GM18873 (cell line): ENCODE data around the gene HECW1.
A peak's percentile ranks its signal among the peaks of the same experiment; 100 is the strongest.
"Not testable (repeated sequence)": the region's sequence is repeated elsewhere in the genome, so short reads cannot be mapped to it uniquely, and the experiment has no call there.

Source experiments
- ATAC-seq: cut with Tn5 transposase; IDR thresholded peaks from one replicate; pipeline ENCODE4 v1.9.1; 2021; ENCODE audit warnings: mild to moderate bottlenecking, moderate library complexity, moderate number of reproducible peaks; ENCODE audit not compliant: unreplicated experiment, low FRiP score

HECW1 gene

DNA sequence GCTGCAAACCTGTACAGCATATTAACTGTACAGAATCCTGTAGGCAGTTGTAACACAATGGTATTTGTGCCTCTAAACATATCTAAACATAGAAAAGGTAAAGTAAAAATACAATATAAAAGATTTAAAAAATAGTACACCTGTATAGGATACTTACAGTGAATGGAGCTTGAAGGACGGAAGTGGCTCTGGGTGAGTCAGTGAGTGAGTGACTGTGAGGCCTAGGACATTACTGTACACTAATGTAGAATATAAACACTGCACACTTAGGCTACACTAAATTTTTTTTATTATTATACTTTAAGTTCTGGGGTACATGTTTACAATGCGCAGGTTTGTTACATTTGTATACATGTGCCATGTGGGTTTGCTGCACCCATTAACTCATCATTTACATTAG, 373.1 kb downstream of the HECW1 start:
- no peak for ATAC-seq

DNA sequence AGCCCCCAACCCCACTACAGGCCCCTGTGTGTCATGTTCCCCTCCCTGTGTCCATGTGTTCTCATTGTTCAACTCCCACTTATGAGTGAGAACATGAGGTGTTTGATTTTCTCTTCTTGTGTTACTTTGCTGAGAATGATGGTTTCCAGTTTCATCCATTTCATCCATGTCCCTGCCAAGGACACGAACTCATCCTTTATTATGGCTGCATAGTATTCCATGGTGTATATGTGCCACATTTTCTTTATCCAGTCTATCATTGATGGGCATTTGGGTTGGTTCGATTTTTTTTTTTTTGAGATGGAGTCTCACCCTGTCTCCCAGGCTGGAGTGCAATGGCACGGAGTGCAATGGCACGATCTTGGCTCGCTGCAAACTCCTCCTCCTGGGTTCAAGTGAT, 373.6 kb downstream of the HECW1 start:
- not testable (repeated sequence) for ATAC-seq

DNA sequence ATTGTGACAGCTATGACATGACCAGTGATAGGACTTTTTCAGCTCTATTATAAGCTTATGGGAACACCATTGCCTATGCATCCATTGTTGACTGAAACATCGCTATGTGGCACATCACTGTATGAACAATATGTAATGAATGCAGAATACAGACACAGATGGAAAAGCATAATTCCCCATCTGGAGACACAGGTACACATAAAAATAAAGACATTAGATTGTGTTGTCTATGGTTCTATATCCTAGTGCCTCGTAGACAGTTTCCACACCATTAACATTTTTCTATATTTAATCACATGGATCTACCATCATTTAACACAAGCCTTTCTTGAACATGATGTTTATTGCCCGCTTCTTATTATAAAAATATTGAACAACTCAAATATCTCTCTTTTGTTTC, 374.2 kb downstream of the HECW1 start:
- no peak for ATAC-seq

DNA sequence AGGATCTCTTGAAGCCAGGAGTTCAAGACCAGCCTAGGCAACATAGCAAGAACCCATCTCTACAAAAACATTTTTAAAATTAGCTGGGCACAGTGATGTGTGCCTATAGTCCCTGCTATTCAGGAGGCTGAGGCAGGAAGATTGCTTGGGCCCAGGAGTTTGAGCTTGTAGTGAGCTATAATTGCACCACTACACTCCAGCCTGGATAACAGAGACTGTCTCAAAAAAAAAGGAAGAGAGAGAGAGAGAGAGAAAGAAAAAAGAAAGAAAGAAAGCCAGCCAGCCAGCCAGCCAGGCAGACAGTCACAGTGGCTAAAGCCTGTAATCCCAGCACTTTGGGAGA, 375.3 kb downstream of the HECW1 start:
- no peak for ATAC-seq

DNA sequence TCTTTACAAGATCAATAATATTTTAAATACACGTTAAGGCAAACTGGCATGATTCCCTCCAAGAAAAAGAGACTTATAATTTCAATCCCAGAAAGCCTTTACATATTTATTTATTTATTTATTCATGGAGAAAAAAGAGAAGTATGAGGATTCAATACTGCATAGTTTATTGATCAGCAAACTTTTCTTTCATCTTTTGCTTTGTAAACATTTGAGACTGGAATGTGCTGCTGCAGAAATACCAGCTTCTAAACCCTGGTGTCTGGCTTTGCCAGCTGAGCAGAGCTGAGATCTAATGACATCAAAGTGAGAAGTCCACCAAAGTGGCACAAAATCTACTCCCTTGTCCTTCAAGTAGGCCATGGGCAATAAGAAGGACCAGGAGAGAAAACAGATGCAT, 376.8 kb downstream of the HECW1 start:
- ATAC-seq = no peak

DNA sequence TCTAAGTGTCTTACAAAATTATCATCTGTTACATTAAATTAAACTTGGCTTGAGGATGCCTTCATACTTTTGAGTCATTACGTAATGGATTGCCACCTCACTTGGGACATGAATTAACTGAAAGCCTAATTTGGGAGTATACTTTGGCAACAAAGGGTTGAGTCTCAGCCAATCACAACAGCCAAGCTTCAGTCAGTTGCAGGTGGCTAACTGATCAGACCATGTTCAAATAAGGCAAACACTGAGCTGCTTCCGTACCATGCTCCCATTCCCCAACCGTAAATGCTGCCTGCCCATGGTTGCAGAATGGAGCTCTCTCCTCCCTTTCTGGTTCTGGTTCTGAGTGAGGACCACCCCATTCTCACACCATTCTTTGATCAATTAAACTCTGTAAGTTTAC, 377.6 kb downstream of the HECW1 start:
- ATAC-seq = no peak

DNA sequence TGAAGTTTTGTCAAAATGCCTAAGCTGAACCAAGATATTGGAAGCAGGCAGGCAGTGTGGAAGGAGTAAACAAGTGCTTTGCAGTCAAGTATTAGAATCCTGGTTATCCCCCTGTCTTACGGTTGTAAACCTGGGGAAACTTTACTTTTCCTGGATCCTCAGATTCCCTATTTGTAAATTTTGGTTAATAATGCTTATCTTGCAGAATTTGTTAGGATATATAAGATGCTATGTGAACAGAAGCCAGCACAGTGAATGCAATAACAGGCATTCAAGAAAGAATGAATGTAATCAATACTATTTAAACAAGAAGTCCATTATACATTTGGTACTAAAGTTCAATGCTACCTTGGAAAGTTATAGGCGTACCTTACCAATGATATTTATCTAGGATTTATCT, 378.7 kb downstream of the HECW1 start:
- no peak for ATAC-seq

DNA sequence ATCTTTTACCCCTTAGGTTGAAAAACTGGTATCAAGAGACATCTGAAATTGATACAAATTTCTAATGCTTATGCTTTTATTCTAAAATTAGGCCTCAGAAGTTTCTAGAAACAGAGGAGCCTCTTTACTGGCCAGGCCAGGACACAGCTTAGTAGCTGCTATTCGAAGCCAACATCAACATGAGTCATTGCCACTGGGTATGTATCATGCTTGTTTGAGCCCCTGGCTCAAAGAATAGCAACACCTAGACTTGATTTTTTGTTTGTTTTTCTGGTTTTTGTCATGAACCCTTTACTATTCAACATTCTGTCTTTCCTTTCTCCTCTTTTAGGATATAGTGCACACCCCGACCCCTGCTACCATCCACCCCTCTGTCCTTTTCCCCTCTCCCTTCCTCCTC, 379.5 kb downstream of the HECW1 start:
- ATAC-seq = no peak

DNA sequence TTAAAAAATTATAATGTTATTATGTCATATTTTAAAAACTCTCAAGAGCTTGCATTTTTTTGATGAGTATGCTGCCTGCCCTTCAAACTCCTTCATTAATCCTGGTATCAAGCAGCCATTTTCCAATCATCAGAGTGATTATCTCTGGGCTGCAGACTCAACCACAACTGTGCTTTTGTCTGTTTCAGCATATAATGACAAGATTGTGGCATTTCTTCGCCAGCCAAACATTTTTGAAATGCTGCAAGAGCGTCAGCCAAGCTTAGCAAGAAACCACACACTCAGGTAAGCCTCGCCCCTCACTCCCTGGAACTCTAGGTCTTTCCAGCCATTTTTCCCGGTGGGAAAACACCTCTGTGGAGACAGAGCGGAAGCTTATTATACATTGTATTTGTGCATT, 380.4 kb downstream of the HECW1 start:
- ATAC-seq = no peak

DNA sequence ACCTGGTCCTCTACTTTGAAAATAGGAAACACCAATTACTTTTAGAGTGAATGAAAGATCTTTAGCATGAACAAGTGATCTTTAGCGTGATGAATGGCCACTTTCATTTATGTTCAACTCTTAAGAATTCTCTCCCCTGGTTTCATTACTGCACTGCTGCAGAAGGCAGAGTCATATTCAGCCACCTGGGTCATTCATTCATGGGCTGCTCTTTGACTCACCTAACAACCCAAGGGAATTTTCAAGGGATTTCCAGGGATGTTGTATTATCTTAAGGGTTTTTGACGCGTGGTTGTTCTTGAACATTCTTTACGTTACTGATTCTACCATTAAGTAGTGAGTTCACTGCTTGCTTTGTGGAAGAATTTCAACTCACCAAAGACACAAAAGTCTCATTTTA, 383.1 kb downstream of the HECW1 start:
- ATAC-seq = peak; percentile 67

DNA sequence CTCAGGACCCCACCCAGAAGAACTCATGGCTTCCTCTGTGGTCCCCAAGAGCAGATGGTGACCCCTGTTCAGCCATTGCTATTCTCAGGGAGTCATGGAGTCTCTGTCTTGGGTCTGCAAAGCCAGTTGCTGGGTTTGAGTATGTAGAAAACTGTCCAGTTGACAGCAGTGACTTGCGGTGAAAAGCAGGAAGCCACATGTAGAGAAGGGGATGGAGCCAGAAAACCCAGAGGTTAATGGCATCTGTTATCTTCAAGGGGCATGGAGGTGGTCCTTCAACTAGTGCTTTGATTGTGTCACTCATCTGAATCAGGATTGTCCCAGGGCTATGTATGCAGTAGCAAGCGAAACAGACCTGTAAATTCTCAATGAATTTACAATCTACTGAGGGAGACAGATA, 384.1 kb downstream of the HECW1 start:
- no peak for ATAC-seq

DNA sequence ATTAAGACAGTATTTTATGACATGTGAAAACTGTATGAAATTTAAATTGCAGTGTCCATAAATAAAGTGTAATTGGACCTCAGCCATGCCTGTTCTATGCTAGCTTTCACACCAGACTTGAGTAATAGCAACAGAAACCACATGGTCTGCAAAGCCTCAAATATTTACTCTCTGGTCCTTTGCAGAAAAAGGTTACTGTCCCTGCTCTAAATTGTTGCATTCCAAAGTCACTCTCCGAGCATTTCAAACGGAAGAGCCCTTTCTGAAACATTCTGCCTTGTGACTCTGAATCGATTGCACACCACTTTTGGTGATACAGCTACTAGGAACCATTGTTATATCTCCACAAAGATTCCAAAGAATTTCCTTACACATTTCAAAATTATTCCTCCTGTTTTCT, 389.4 kb downstream of the HECW1 start:
- ATAC-seq = no peak

DNA sequence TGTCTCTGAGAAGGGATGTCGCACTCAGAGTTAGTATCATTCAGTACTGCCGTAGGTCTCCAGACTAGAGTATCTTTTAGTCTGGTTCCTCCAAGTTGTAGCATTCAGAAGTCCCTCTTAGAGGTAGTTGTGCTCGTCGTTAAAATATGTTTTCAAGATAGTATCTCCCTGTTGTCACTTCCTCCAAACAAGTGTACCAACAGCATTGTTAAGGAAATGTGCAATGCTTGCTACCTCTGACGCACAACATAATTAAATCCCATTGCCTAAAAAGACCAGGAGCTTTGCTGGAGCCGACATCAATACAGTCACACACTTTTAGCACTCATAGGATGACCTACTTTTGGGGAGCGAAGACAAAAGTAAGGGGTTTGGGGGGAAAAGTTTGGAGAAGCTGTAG, 390.5 kb downstream of the HECW1 start:
- ATAC-seq = no peak

DNA sequence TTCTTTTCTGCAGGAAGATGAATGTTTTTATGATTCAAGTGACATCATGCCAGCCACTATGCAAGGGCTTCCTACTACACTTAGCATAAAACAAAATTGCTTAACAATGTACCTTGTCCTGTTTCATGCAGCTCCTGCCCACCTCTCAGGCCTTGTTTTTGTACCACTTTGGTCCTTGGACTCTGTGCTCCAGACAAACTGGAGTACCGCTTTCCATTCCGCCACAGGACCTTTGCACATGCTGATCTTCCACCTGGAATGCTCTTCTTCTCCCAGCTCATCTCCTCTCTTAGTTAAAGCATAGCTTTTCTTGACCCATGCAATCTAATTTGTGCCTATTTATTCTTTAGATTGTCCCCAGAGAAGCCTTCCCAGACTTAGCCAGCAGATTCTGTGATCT, 393.0 kb downstream of the HECW1 start:
- no peak for ATAC-seq

DNA sequence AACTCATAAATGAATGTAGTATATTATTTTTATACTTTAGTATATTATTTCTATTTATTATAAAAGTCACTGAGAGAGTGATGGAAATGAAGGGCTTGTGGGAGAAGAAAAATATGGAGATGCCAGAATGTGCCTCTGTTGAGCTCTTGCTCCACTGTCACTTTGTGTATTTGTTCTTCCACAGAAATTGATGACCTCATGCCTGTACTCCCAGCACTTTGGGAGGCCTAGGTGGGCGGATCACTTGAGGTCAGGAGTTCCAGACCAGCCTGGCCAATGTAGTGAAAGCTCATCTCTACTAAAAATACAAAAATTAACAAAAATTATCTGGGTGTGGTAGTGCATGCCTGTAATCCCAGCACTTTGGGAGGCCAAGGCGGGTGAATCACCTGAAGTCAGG, 394.0 kb downstream of the HECW1 start:
- no peak for ATAC-seq

DNA sequence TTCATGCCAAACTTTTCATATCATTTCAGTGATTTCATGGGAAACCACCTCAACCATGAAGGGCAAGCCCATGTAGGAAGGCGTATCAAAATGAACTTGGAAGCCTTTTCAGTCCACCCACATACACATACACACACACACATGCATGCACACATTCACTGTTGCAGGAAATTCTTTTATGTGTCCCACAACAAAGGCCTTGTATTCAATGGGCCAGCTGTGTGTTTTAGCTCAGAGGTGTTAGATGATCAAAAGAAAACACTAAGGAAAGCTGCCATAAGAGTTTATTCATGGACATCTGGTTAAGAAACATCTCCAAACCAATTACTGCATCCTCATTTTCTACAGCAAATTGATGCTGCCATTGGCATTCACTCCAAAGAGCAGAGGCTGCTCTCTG, 396.0 kb downstream of the HECW1 start:
- no peak for ATAC-seq

DNA sequence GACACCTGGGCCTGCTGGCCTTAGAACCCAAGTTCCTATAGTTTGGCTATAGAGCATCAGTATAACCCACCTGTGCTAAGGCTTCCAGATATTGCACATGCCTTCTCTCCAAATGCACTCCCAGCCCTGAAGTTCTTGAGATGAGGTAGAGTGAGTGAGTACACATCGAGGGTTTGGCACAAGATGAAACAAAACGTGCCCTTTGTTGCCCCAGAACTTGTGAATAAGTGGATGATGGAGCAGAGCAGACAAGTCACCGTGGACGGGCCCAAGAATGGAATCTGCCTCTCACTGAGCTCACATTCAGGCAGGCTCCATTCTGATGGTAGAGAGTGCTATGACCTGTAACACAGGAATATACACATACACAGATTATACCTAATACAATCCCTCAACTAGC, 397.5 kb downstream of the HECW1 start:
- no peak for ATAC-seq

DNA sequence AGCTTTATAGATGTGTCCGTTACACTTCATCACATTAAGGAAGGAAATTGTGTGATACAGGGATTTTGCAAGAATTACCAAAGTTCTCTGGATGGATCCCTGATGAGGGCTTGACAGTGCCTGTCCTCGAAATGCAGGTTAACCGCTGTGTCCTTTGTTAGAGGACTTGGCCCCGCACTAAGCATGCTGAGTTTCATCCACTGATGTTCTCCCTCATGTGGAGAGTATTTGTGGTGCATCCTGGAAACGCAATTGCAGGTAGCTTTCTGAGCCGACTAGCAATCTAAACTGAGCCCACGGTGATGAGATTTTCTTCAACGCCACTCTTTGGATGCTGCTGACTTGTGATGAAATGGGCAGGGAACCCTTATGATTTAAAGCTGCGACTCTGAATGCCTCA, 398.6 kb downstream of the HECW1 start:
- no peak for ATAC-seq

DNA sequence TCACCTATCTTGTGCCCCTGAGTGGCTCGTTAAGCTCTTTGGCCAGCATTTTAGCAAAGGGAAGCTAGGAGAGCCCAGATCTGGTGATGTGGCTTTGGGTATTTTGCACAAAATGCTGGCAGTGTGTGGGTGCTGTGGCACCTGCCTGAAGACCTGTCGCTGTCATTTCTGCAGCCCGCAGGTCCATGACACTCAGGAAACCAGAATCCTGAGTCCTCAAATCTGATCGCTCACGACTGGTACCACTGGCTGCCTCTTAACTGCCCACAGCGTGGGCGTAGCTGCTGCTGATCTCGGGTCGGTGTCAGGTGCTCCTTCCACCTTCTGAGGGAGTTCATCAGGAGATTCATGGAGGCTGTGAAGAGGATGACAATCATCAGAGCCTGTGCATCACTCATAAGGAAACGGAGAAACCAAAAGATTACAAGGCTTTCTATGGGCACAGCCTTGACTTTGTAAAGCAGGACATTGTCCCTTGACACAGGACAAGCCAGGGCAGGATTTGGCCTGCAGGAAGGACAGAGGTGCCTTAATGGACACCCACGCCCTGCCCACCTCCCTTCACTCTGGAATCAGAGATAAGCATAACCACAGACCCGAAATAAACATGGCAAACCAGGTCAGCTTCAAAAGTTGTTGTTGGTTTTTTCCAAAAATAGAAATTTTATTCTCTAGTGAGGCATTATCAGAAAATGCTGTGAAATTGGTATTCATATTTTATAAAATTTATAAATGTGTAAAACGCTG, 399.5 kb downstream of the HECW1 start:
- ATAC-seq = no peak

DNA sequence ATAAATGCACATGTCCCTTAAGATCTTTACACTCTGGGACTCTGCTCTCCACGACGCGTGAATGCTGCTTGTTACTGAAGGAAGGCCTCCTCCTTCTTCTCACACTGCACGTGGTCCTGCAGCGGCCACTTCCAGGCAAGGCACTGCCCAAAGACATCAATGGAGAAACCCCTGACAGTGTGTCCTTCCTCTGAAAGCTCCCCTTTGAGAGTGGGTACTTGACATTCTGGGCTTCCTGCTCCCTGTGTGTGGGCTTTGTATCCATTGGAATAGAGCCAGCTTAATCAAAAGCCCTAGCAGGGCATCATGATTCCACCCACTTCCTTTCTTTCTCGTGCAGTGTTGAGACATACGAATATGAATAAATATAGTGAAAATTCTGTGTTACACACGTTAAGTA, 400.8 kb downstream of the HECW1 start:
- no peak for ATAC-seq

DNA sequence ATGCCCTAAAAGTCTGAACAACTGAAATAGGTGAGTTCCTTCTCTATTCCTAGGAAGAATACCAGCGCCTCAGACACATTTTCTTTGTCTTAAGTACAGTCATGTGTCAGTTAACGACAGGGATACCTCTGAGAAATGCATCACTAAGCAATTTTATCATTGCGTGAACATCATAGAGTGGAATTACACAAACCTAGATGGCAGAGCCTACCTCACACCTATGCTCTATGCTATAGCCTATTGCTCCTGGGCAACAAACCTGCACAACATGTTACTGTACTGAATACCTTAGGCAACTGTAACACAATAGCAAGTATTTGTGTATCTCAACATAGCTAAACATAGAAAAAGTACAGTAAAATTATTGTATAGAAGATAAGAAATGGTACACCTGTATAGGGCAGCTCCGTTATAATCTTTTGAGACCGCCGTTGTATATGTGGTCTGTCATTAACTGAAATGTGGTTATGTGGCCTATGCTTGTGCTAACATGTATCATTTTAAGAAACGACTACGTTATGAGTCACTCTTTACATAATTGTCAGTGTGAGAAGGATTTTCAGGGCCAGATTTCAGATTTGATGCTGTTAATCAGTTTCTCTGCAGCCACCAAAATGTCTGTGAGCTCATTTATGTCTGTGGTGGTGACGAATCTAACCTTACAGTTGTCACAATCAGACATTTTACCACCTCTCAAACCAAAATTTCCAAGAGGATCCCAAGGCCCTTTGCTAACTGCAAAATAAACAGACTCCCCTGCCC, 404.3 kb downstream of the HECW1 start:
- ATAC-seq = peak; percentile 67

DNA sequence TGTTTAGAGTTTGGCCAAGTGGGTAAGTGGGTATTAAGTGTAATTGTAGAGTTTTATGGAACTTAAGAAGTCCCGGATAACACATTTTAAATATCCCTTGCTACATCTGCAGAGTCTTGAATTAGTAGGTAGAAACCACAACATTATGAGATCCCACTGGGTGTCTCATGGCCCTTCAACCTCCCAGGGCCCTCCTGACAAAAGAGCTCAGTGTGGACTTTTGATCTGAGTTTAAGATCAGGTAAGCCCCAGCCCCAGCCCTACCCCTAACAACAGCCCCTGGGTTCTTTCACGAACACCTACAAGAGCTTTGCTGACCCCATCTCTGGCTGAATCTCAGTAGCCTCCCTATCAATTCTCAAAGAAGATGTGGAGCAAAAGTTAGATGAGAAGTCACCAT, 405.0 kb downstream of the HECW1 start:
- no peak for ATAC-seq
